Smooth muscle cell (in vitro differentiated cells): Measurements from ENCODE around the gene PLCH2. TPM values are rescaled to one million over a fixed set of nuclear protein-coding genes. Genes with fewer than 3 reads are reported as not detected.

Experiments used
- DNase-seq: peaks from one replicate; lab custom pipeline; 2025; ENCODE audit not compliant: unreplicated experiment; lab: John Stamatoyannopoulos, UW
- H2AFZ ChIP-seq: fragments of 200-600 bp; sonication (generic); 2 replicates; pipeline ENCODE4 v1.6.0; 2016; ENCODE audit warnings: antibody characterized with exemption, low read depth, mild to moderate bottlenecking
- H3F3A ChIP-seq: fragments of 200-600 bp; sonication (generic); 2 replicates; pipeline ENCODE4 v1.6.0; 2017; ENCODE audit warnings: antibody characterized with exemption, low read depth
- H3K27ac ChIP-seq: fragments of 200-600 bp; sonication (generic); 2 replicates; pipeline ENCODE4 v1.5.1; 2016; ENCODE audit warnings: low read depth, mild to moderate bottlenecking
- H3K27me3 ChIP-seq: fragments of 200-600 bp; sonication (generic); 2 replicates; pipeline ENCODE4 v1.6.1; 2016; ENCODE audit warnings: low read depth, mild to moderate bottlenecking
- H3K36me3 ChIP-seq: fragments of 200-600 bp; sonication (generic); 2 replicates; pipeline ENCODE4 v1.5.1; 2016; ENCODE audit warnings: low read depth
- H3K4me1 ChIP-seq: fragments of 200-600 bp; sonication (generic); 2 replicates; pipeline ENCODE4 v1.5.1; 2016; ENCODE audit warnings: low read depth
- H3K4me2 ChIP-seq: fragments of 200-600 bp; sonication (generic); 2 replicates; pipeline ENCODE4 v1.6.0; 2016; ENCODE audit warnings: mild to moderate bottlenecking
- H3K4me3 ChIP-seq: fragments of 200-600 bp; sonication (generic); 2 replicates; pipeline ENCODE4 v1.5.1; 2016; ENCODE audit warnings: mild to moderate bottlenecking
- H3K79me2 ChIP-seq: fragments of 200-600 bp; sonication (generic); 2 replicates; pipeline ENCODE4 v1.6.0; 2016; ENCODE audit warnings: low read depth, mild to moderate bottlenecking
- H3K9ac ChIP-seq: fragments of 200-600 bp; sonication (generic); 2 replicates; pipeline ENCODE4 v1.6.0; 2016; ENCODE audit warnings: low read depth
- H3K9me3 ChIP-seq: fragments of 200-600 bp; sonication (generic); replicated peaks from 2 replicates; pipeline ENCODE4 v1.5.1; 2016; ENCODE audit warnings: low read depth
- H4K20me1 ChIP-seq: fragments of 200-600 bp; sonication (generic); 2 replicates; pipeline ENCODE4 v1.6.0; 2016; ENCODE audit warnings: low read depth
- whole genome bisulfite sequencing: methylation state at CpG from one replicate; pipeline ENCODE4 v1.1.7; 2016; ENCODE audit warnings: low lambda C conversion rate; 5-methylcytosine and 5-hydroxymethylcytosine counted together
- polyA plus RNA-seq: library from polyadenylated mRNA; unstranded; fragments of >200 nt; fragmentation: Nextera tagmentation; extraction: Ambion mirVana; gene quantifications from 2 replicates; pipeline ENCODE4 v1.2.1, GENCODE V29; 2016
- total RNA-seq: library from RNA; depleted of rRNA; stranded (reverse); fragments of >200 nt; gene quantifications from 2 replicates; pipeline ENCODE4 v1.2.3, GENCODE V29; 2014
- TF ChIP-seq, protein P1 (sequence below): fragments of 200-600 bp; sonication (generic); IDR thresholded peaks from 2 replicates; pipeline ENCODE4 v1.5.1; 2017; ENCODE audit warnings: borderline replicate concordance, mild to moderate bottlenecking, antibody characterized with exemption; ENCODE audit not compliant: insufficient read depth, poor library complexity, severe bottlenecking

Gene PLCH2
- total and polyA plus RNA-seq, 2 experiments from 2014 or later, result 0.09 to 0.13 TPM

DNA sequence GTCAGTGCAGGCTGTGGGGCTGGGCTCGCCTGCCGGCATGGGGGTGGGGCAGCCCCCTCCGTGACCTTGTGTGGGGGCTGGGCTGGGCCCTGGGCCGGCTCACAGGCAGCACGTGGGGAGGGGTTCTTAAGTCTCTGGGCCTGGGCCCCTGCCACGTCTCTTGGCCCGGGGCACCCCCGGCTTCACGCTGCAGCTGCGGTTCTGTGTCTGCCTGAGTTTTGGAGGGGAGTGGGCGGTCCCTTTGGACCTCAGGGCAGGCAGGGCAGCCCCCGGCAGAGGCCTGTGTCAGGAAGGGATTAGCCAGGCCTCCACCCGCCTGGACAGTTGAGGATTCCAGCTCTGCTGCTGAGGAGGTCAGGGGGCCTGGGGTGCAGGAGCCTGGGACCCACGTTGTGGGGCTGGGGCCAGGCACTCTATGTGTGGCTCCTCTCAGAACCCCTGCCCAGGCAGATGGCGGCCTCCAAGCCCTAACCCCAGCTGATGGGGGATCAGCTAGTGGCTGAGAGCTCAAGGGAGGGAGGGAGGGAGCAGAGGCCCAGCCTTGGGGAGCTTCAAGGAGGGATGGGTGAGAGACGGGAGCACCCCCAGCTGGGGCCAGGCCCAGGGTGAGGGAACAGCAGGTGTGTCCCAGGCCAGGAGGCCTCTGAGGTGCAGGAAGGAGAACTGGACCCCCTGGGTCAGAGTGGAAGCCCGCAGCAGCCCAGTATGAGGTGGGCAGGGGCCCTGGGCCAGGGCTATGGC lies 1.8 kb upstream of the PLCH2 start:
- TF ChIP-seq, protein P1, sequence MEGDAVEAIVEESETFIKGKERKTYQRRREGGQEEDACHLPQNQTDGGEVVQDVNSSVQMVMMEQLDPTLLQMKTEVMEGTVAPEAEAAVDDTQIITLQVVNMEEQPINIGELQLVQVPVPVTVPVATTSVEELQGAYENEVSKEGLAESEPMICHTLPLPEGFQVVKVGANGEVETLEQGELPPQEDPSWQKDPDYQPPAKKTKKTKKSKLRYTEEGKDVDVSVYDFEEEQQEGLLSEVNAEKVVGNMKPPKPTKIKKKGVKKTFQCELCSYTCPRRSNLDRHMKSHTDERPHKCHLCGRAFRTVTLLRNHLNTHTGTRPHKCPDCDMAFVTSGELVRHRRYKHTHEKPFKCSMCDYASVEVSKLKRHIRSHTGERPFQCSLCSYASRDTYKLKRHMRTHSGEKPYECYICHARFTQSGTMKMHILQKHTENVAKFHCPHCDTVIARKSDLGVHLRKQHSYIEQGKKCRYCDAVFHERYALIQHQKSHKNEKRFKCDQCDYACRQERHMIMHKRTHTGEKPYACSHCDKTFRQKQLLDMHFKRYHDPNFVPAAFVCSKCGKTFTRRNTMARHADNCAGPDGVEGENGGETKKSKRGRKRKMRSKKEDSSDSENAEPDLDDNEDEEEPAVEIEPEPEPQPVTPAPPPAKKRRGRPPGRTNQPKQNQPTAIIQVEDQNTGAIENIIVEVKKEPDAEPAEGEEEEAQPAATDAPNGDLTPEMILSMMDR, result no peak
- no peaks in the 10 kb centered on the region for H4K20me1 ChIP-seq
- no peaks in the 10 kb centered on the region for H3K79me2 ChIP-seq
- H3K27ac ChIP-seq, result no peak overlapping the region
- no peaks in the 10 kb centered on the region for H3K36me3 ChIP-seq
- no peak overlapping the region for H3K4me2 ChIP-seq
- peaks cover 19% of the 10 kb centered on the region for H3K4me1 ChIP-seq
- no peaks in the 10 kb centered on the region for H3K27me3 ChIP-seq
- no peak overlapping the region for H3K4me3 ChIP-seq
- no peak for DNase-seq
- 61% methylated on average over 17 of the region's 17 CpGs for WGBS
- H3K9me3 ChIP-seq, result no peaks in the 10 kb centered on the region
- H2AFZ ChIP-seq, result no peak overlapping the region
- no peaks in the 10 kb centered on the region for H3F3A ChIP-seq
- H3K9ac ChIP-seq, result no peak overlapping the region

DNA sequence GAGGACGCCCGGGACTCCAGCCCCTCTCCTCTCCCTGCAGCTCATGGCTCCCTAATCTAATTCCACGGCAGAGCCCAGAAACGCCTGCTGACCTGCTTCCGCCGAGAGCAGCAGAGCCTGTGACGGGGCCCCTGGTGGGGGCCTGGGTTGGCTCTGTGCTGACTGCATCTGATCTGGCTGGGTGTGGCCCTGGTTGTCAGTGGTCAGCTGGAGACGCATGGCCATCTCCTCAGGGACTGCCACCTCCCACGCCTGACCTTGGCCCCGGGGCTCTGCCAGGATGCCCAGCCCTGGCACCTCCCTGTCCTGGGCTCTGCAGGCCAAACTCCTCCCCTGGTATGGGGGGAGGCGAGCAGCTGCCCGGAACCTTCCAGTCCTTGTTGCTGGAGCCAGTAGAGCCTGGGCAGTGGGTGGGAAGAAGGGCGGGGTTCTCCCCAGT lies 1.1 kb upstream of the PLCH2 start:
- no peaks in the 10 kb centered on the region for H3K27me3 ChIP-seq

DNA sequence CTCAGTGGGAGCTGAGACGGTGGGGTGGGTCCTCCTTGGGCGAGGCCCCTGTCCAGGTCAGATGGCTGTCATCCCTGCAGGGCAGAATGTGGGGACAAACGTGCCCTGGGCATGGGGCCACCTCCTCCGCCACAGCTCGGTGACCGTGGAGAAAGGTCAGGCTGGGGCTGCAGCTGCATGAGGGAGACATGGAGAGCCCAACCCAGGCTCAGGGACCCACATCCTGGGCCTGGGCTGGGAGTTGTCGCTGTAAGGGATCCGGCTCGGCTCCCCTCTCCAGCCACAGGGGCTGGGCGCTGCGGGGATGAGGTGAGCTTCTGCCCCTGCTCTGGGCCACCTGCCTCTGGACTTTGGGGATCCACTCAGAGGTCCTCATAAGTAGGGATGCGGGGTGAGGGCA lies 518 bp upstream of the PLCH2 start:
- no peaks in the 10 kb centered on the region for H3K27me3 ChIP-seq
- H3K79me2 ChIP-seq, result no peaks in the 10 kb centered on the region
- H2AFZ ChIP-seq, result no peak overlapping the region
- H3F3A ChIP-seq, result no peaks in the 10 kb centered on the region
- H4K20me1 ChIP-seq, result no peaks in the 10 kb centered on the region
- TF ChIP-seq, protein P1, result no peak
- no peak overlapping the region for H3K4me2 ChIP-seq
- no peaks in the 10 kb centered on the region for H3K9me3 ChIP-seq
- no peak for DNase-seq
- H3K27ac ChIP-seq, result no peak overlapping the region
- WGBS, result 92% methylated on average over 12 of the region's 12 CpGs
- no peak overlapping the region for H3K9ac ChIP-seq
- H3K4me1 ChIP-seq, result peaks cover 19% of the 10 kb centered on the region
- no peak overlapping the region for H3K4me3 ChIP-seq
- H3K36me3 ChIP-seq, result no peaks in the 10 kb centered on the region

More for the DNA sequence above, 1.1 kb upstream of the PLCH2 start:
- no peak overlapping the region for H3K27ac ChIP-seq
- H3K36me3 ChIP-seq, result no peaks in the 10 kb centered on the region
- no peaks in the 10 kb centered on the region for H3F3A ChIP-seq
- no peak for DNase-seq
- TF ChIP-seq, protein P1, result no peak
- peaks cover 19% of the 10 kb centered on the region for H3K4me1 ChIP-seq
- no peak overlapping the region for H2AFZ ChIP-seq
- H3K9me3 ChIP-seq, result no peaks in the 10 kb centered on the region
- H3K79me2 ChIP-seq, result no peaks in the 10 kb centered on the region
- no peak overlapping the region for H3K9ac ChIP-seq
- 68% methylated on average over 13 of the region's 13 CpGs for WGBS
- no peak overlapping the region for H3K4me2 ChIP-seq
- H3K4me3 ChIP-seq, result no peak overlapping the region
- no peaks in the 10 kb centered on the region for H4K20me1 ChIP-seq

DNA sequence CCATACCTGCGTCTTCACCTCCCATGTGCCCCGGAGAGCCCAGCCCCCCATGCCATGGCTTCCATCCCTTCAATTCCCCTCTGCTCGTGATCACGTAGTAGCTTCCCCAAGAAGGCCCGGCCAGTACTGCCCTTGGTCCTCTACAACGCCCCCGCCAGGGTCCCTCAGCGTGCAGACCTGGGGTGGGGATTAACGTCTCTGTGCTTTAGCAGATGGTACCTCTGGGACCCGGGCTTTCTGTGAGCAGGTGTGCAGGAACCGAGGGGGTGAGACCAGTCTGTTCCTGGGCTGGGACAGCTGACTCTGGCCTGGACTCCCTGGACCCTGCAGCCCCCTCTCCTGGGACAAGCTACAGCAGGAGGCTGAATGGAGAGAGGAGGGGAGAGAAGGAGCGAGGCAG lies 1.2 kb downstream of the PLCH2 start:
- Histone ChIP-seq H4K20me1 (no peaks in the 10 kb centered on the region), H2AFZ (no peak overlapping the region), H3K36me3 (no peaks in the 10 kb centered on the region), H3K4me3 (no peak overlapping the region), H3K79me2 (no peaks in the 10 kb centered on the region), H3K4me1 (peaks cover 19% of the 10 kb centered on the region), H3K9me3 (no peaks in the 10 kb centered on the region), H3K9ac (no peak overlapping the region), H3K27ac (no peak overlapping the region), H3F3A (no peaks in the 10 kb centered on the region), H3K4me2 (no peak overlapping the region), H3K27me3 (no peaks in the 10 kb centered on the region)
- TF ChIP-seq, protein P1, result no peak
- DNase-seq, result no peak
- 88% methylated on average over 10 of the region's 12 CpGs for WGBS
